ENCODE measurements around the gene PPIAL4G. TPM values are rescaled to one million over a fixed set of nuclear protein-coding genes. Genes with fewer than 3 reads are reported as not detected.
"Not testable (repeated sequence)": the region's sequence is repeated elsewhere in the genome, so short reads cannot be mapped to it uniquely, and the experiment has no call there.

Gene PPIAL4G
- polyA plus RNA-seq (ENCODE audit: insufficient read length in 3 of 3) = under 1 TPM; 0.06 to 0.11 (median 0.09) TPM
- long read RNA-seq, donor 1 = 0 reads
- long read RNA-seq, donor 2 = 0 reads
- long read RNA-seq, donor 3 = 0 reads
- long read RNA-seq, donor 4 = 0 reads
- long read RNA-seq, donor 5 = 0 reads
- long read RNA-seq, donor 6 = 0 reads
- long read RNA-seq, donor 7 = 0 reads
- long read RNA-seq, donor 8, partial matches to known transcripts = 0 of 1 reads
- long read RNA-seq, donor 8, other reads (novel, unspliced or antisense) = 0 of 1 reads
- long read RNA-seq, donor 9 = 0 reads
- long read RNA-seq, donor 10 = 0 reads
- long read RNA-seq, donor 11 = 0 reads
- long read RNA-seq, donor 12 = 0 reads
- long read RNA-seq, donor 13 = 0 reads
- long read RNA-seq, donor 14 = 0 reads
- long read RNA-seq, donor 15 = 0 reads
- long read RNA-seq, donor 16 = 0 reads

GRCh38 chr1:148483029-148483428 is at the start of gene PPIAL4G:
Gene PPIAL4G (minus strand): TSS chr1:148483302. CDS start chr1:148483252, 50 bp downstream.
- DNase-seq (ENCODE audit: extremely low read depth in 1 of 11, low read depth in 9 of 11, low spot score in 4 of 11) = not testable (repeated sequence)

- DNase-seq (ENCODE audit: extremely low read depth in 1 of 11, low read depth in 9 of 11, low spot score in 4 of 11) = not testable (repeated sequence)
Measured at GRCh38 chr1:148532158-148532557, 49.1 kb upstream of the PPIAL4G start.

- peak in 1 of 11 donors; percentile 0 for DNase-seq (ENCODE audit: extremely low read depth in 1 of 11, low read depth in 9 of 11, low spot score in 4 of 11)
Measured at GRCh38 chr1:148529101-148529567, 46.0 kb upstream of the PPIAL4G start.

- DNase-seq (ENCODE audit: extremely low read depth in 1 of 11, low read depth in 9 of 11, low spot score in 4 of 11) = not testable (repeated sequence)
Measured at GRCh38 chr1:148528591-148528990, 45.5 kb upstream of the PPIAL4G start.

GRCh38 chr1:148526587-148526986 is 43.5 kb upstream of the PPIAL4G start:
- DNase-seq (ENCODE audit: extremely low read depth in 1 of 11, low read depth in 9 of 11, low spot score in 4 of 11) = not testable (repeated sequence)

- DNase-seq (ENCODE audit: extremely low read depth in 1 of 11, low read depth in 9 of 11, low spot score in 4 of 11) = not testable (repeated sequence)
Measured at GRCh38 chr1:148523205-148524144, 40.4 kb upstream of the PPIAL4G start.

- peak; percentile 55 to 96 (median 90) for DNase-seq (ENCODE audit: extremely low read depth in 1 of 11, low read depth in 9 of 11, low spot score in 4 of 11)
Measured at GRCh38 chr1:148522561-148523204, 39.6 kb upstream of the PPIAL4G start.

- peak; percentile 28 to 80 (median 71) for DNase-seq (ENCODE audit: extremely low read depth in 1 of 11, low read depth in 9 of 11, low spot score in 4 of 11)
Measured at GRCh38 chr1:148522072-148522471, 39.0 kb upstream of the PPIAL4G start.

- DNase-seq (ENCODE audit: extremely low read depth in 1 of 11, low read depth in 9 of 11, low spot score in 4 of 11) = not testable (repeated sequence)
Measured at GRCh38 chr1:148514310-148514709, 31.2 kb upstream of the PPIAL4G start.

- not testable (repeated sequence) for DNase-seq (ENCODE audit: extremely low read depth in 1 of 11, low read depth in 9 of 11, low spot score in 4 of 11)
Measured at GRCh38 chr1:148512571-148513184, 29.6 kb upstream of the PPIAL4G start.

- DNase-seq (ENCODE audit: extremely low read depth in 1 of 11, low read depth in 9 of 11, low spot score in 4 of 11) = not testable (repeated sequence)
Measured at GRCh38 chr1:148493933-148494332, 10.8 kb upstream of the PPIAL4G start.

GRCh38 chr1:148481134-148481533 is 2.0 kb downstream of the PPIAL4G start:
- not testable (repeated sequence) for DNase-seq (ENCODE audit: extremely low read depth in 1 of 11, low read depth in 9 of 11, low spot score in 4 of 11)

- DNase-seq (ENCODE audit: extremely low read depth in 1 of 11, low read depth in 9 of 11, low spot score in 4 of 11) = not testable (repeated sequence)
Measured at GRCh38 chr1:148459694-148460093, 23.4 kb downstream of the PPIAL4G start.

- DNase-seq (ENCODE audit: extremely low read depth in 1 of 11, low read depth in 9 of 11, low spot score in 4 of 11) = peak in 10 of 11 donors; percentile 4 to 44 (median 15)
Measured at GRCh38 chr1:148458901-148459581, 24.1 kb downstream of the PPIAL4G start.

GRCh38 chr1:148458398-148458797 is 24.7 kb downstream of the PPIAL4G start:
- not testable (repeated sequence) for DNase-seq (ENCODE audit: extremely low read depth in 1 of 11, low read depth in 9 of 11, low spot score in 4 of 11)

GRCh38 chr1:148452845-148453244 is 30.3 kb downstream of the PPIAL4G start:
- DNase-seq (ENCODE audit: extremely low read depth in 1 of 11, low read depth in 9 of 11, low spot score in 4 of 11) = not testable (repeated sequence)

GRCh38 chr1:148439654-148440325 is 43.3 kb downstream of the PPIAL4G start:
- not testable (repeated sequence) for DNase-seq (ENCODE audit: extremely low read depth in 1 of 11, low read depth in 9 of 11, low spot score in 4 of 11)
